GM13977 (cell line): ENCODE results near the gene WWC1.

Experiments used
- DNase-seq: peaks from one replicate; pipeline ENCODE4 v3.0.0; 2012; ENCODE audit warnings: low spot score
- CTCF ChIP-seq: IDR thresholded peaks from 2 replicates; pipeline ENCODE4 v1.5.1; 2012; ENCODE audit warnings: mild to moderate bottlenecking, control low read depth; ENCODE audit not compliant: insufficient read depth; ENCODE audit errors: extremely low read depth, missing control alignments
- in situ Hi-C: fragments of 300-500 bp; cut with MboI; formaldehyde crosslinking; loops from one replicate; pipeline ENCODE4 v1.12.0; 2022; ENCODE audit warnings: low sequenced_read_pairs, low pct_unique_long_range_greater_than_20kb, mixed read lengths, inconsistent platforms; ENCODE audit not compliant: unreplicated experiment

Gene WWC1

GRCh38 chr5:168261227-168261571, 30.2 kb upstream of the WWC1 start:
- TF ChIP-seq CTCF, result no peak
- no peak for DNase-seq
- in situ Hi-C loops, result no loop called here

- in situ Hi-C loops, result no loop called here
- DNase-seq, result no peak
- TF ChIP-seq CTCF, result no peak
These were observed 29.3 kb upstream of the WWC1 start for GRCh38 chr5:168262042-168262743.

- TF ChIP-seq CTCF, result no peak
- in situ Hi-C loops, result no loop called here
- no peak for DNase-seq
These were observed 28.3 kb upstream of the WWC1 start for GRCh38 chr5:168263121-168263520.

- TF ChIP-seq CTCF, result no peak
- DNase-seq, result no peak
- in situ Hi-C loops, result no loop called here
These were observed 25.4 kb upstream of the WWC1 start for GRCh38 chr5:168266016-168266415.

GRCh38 chr5:168268949-168269936, 22.2 kb upstream of the WWC1 start:
- peak; percentile 85 for DNase-seq
- in situ Hi-C loops, result no loop called here
- peak; percentile 95 for TF ChIP-seq CTCF

- in situ Hi-C loops, result no loop called here
- no peak for TF ChIP-seq CTCF
- no peak for DNase-seq
These were observed 21.5 kb upstream of the WWC1 start for GRCh38 chr5:168269937-168270330.
